ENCODE measurements around the gene NAP1L2.
A peak's percentile ranks its signal among the peaks of the same experiment; 100 is the strongest.
"Not testable (repeated sequence)": the region's sequence is repeated elsewhere in the genome, so short reads cannot be mapped to it uniquely, and the experiment has no call there.

NAP1L2 gene, protein sequence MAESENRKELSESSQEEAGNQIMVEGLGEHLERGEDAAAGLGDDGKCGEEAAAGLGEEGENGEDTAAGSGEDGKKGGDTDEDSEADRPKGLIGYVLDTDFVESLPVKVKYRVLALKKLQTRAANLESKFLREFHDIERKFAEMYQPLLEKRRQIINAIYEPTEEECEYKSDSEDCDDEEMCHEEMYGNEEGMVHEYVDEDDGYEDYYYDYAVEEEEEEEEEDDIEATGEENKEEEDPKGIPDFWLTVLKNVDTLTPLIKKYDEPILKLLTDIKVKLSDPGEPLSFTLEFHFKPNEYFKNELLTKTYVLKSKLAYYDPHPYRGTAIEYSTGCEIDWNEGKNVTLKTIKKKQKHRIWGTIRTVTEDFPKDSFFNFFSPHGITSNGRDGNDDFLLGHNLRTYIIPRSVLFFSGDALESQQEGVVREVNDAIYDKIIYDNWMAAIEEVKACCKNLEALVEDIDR

DNA sequence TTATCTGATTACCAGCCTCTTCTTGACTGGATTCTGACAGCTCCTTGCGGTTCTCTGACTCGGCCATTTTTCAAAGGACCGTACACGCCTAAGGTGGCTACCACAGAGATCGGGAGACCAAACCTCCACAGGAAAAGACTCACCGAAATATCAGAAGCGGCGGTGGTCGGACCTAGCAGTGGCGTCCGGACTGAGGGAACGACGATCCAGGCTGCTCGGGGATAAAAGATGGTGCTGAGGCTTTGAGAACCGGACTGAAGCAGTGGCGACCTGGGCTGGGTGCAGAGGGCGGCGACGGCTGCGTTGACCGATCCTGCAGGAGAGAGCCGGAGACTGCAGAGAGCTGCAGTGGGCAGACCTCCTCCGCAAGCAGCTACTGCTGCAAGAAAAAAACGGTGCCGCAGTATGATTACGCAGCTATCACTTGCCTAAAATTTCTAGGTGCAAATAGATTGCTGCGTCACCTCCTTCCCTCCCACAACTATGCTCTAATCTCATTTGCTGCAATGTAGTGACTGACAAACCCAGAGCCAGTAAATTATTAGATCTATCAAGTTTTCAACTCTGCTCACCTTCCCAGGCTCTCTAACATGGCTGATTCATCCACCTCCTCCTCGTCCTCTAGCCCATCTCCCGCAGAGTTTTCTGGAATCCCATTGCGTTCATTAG is at the start of gene NAP1L2:
NAP1L2 (minus strand) TSS at position 426 of the 669 bp plus-strand sequence; CDS start at position 67, 359 bp downstream.
- DNase-seq (ENCODE audit: low read depth), result peak; percentile 15

DNA sequence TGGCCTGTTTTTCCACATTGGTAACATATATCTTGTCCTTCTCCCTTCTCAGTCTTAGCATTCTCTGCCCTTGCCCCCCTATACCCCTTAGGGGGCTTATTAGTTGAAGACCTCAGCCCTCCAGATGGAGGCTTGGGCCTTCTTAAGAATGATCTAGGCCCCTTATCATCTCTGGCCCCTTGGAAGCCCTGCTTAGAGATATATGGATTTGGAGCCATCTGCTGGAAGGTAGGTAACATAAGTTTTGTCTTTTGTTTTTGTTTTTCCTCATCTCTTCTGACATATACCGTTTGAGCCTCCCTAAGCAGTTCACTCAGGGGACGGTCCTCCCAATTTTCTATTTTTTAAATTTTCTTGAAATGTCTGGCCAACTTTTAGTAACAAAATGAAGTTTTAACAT is 48.3 kb upstream of the NAP1L2 start:
- DNase-seq (ENCODE audit: low read depth), result no peak

DNA sequence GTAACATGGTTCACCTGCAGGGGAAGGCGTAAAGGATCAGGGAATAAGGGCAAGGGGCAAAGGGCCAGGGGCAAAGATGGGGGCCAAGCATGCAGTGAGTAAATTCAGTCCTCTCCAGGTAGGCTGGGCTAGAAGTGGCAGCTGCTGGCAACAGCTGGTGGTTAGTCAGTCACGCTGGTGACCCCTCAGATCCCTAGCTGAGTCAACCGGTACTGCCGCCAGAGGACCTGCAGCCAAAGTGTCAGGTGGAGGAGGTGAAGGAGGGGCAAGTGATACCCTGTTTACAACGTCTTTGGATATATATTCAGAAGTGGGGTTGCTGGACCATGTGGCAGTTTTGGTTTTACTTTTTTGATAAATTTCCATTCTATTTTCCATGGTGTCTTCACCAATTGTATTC is 24.6 kb upstream of the NAP1L2 start:
- DNase-seq (ENCODE audit: low read depth), result no peak

DNA sequence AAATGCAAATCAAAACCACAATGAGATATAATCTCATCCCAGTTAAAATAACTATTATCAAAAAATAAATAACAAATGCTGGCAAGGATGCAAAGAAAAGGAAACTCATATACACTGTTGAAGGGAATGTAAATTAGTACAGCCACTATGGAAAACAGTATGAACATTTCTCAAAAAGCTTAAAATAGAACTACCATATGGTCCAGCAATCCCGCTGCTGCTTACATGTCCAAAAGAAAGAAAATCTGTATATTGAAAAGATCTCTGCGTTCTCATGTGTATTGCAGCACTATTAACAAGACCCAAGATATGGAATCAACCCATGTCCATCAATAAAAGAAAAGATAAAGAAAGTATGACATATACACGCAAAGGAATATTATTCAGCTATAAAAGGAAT is 3.0 kb upstream of the NAP1L2 start:
- DNase-seq (ENCODE audit: low read depth), result no peak

DNA sequence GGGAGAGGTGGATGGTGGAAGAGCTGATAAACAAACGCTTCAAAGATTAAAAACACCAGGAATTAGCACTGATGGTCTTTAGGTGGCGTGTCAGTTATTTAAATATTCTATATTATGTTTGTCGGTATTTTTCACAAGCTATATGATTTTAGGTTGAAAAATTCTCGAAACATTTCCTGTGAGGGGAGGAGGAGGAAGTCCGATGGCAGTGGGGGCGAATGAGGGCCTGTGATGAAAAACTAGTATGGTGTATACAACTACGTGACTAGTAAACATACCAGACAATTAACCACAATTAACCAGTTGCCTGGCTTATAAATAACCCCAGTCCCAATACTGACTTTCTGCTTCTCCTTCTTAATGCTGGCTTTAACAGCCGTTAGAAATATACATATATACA is 595 bp upstream of the NAP1L2 start:
- no peak for DNase-seq (ENCODE audit: low read depth)

DNA sequence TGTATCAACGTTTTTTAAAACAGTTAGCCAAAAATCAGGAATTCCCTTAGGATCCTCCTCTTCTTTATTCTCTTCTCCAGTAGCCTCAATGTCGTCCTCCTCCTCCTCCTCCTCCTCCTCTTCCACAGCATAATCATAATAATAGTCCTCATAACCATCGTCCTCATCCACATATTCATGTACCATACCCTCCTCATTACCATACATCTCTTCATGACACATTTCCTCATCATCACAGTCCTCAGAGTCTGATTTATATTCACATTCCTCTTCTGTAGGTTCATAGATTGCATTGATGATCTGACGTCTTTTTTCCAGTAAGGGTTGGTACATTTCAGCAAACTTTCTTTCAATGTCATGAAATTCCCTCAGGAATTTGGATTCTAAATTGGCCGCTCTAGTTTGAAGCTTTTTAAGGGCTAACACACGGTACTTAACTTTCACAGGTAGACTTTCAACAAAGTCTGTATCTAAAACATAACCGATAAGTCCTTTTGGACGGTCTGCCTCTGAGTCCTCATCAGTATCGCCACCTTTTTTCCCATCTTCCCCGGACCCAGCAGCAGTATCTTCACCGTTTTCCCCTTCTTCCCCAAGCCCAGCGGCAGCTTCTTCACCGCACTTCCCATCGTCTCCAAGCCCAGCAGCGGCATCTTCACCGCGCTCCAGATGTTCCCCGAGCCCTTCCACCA is 771 bp downstream of the NAP1L2 start:
- no peak for DNase-seq (ENCODE audit: low read depth)

DNA sequence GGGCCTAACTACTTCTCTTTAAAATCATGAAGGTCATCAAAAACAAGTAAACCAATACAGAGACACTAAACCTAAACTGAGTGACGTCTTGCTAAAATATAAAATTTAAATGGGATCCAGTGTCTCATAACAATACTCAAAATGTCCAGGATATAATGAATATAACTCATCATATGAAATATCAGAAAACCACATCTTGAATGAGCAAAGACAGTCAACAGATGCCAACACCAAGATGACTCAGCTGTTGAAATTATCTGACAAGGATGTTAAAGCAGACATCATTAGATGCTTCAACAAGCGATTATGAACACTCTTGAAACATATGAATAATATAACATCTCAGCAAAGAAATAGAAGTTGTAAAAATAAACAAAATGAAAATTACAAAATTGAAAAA is 8.3 kb downstream of the NAP1L2 start:
- no peak for DNase-seq (ENCODE audit: low read depth)

DNA sequence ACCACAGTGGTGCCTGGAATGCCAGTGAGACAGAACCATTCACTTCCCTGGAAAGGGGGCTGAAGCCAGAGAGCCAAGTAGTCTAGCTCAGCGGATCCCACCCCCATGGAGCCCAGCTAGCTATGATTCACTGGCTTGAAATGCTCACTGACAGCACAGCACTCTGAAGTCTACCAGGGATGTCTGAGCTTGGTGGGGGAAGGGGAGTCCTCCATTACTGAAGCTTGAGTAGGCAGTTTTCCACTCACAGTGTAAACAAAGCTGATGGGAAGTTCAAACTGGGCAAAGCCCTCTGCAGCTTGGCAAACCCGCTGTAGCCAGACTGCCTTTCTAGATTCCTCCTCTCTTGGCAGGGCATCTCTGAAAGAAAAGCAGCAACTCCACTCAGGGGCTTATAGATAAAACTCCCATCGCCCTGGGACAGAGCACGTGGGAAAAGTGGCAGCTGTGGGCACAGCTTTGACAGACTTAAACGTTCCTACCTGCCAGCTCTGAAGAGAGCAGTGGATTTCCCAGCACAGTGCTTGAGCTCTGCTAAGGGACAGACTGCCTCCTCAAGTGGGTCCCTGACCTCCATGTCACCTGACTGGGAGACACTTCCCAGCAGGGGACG is 32.0 kb downstream of the NAP1L2 start:
- no peak for DNase-seq (ENCODE audit: low read depth)

DNA sequence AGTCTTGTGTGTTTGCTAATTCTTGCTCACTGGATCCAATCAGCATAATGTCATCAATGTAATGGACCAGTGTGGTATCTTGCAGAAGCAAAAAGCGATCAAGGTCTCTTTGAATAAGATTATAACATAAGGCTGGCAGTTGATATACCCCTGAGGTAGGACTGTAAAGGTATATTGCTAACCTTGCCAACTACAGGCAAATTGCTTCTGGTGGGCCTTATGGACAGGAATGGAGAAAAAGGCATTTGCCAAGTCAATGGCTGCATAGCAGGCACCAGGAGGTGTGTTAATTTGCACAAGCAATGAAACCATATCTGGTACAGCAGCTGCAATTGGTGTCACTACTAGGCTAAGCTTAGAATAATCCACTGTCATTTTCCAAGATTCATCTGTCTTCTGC is 45.7 kb downstream of the NAP1L2 start:
- not testable (repeated sequence) for DNase-seq (ENCODE audit: low read depth)
